ENCODE measurements around the gene NSG2. TPM values are rescaled to one million over a fixed set of nuclear protein-coding genes. Genes with fewer than 3 reads are reported as not detected.

NSG2 gene
- total RNA-seq, 1 donor from 2014 or later = not detected

DNA sequence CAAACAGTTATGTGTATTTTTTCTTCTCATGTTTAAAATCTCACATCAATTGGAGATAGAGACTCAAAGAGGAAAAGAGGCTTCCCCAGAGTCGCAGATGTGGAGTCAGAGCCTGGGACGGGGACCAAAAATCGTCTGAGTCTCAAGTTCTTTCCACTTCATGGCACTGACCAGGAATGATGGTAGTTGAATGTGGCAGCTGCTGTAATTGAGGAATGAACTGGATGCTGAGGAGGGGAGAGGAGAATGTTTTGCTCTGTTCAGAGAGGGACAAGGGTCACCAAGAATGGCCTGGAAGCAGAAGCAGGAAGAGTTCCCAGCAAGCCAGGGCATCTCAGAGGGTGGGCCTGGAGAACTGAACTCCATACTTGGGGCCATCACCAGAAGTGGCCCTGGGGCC, 103.9 kb downstream of the NSG2 start:
- no peak for DNase-seq (ENCODE audit: low read depth, low spot score)

- DNase-seq (ENCODE audit: low read depth, low spot score) = no peak
Measured at GRCh38 chr5:174149989-174150388, 104.5 kb downstream of the NSG2 start.

DNA sequence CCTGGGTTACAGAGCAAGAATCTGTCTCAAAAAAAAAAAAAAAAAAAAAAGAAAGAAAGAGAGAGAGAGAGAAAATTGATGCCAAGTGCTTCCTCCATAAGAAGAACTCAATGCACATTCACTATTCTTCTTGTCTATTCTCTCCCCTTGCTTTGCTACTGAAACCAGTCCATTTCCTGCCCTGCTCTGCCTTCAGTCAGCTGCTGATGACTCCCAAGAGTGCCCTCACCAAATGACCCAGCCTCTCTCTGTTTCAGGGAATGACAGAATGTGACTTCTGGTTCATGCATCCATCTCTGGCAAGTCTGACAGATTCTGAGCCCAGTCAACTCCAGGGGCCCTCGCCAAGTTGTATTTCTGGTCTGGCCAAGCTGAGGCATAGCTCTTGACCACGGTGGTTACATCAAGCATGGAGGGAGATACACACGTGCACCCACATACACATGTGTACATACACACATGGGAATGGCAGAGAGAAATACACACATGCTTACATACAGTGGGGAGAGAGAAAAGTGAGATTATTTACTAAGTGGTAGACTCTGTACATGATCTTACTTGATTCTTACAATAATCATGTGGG, 106.2 kb downstream of the NSG2 start:
- no peak for DNase-seq (ENCODE audit: low read depth, low spot score)

- no peak for DNase-seq (ENCODE audit: low read depth, low spot score)
Measured at GRCh38 chr5:174154559-174154958, 109.1 kb downstream of the NSG2 start.

DNA sequence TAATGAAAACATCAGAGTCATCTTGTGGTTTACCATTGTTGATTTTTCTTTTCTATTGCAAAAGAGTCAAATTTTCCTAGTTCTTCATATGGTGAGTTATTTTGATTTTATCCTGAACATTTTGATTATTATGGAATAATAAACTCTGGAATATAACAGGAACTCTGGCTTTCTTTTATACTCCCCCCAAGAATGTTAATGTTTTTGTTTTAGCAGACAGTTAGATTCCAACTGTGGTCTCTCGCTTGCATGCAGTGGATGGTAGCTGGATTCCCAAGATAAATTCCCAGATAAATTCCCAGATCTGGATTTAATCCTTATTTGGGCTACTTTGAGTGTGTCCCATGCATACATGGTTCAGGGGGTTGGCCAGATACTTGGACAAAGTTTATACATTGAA, 109.8 kb downstream of the NSG2 start:
- no peak for DNase-seq (ENCODE audit: low read depth, low spot score)

DNA sequence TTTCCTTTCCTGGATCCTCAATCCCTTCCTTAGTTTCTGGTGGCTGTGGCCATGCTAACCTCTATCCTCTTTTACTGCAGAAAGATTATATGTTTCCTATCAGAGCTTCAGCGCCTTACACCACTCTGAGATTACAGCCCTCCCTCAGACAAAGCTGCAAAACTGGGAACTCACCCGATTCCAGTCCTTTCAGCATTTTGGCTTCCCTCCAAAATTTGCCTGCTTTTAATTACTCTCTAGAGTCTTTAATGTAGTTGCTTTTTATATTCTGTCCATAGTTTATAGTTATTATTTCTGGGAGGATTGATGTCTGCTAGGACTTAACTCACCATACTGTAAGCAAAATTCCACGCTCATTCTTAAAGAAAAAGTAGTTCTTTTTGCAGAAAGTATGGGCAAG, 110.2 kb downstream of the NSG2 start:
- DNase-seq (ENCODE audit: low read depth, low spot score) = no peak

GRCh38 chr5:174157048-174157447, 111.5 kb downstream of the NSG2 start:
- DNase-seq (ENCODE audit: low read depth, low spot score) = no peak

Other genes starting within 250 kb of the NSG2 start
- gene CPEB4, start 157.4 kb upstream of the NSG2 start, total RNA-seq = 10.8 and 12.6 TPM in 2 replicates
- gene C5orf47, start 56.5 kb upstream of the NSG2 start, total RNA-seq = not detected in 2 replicates